GM12892 (cell line): Measurements from ENCODE around the gene GPRC5C.

Experiments used
- POLR2A ChIP-seq: IDR thresholded peaks from 2 replicates; pipeline ENCODE4 v1.6.1; 2011; ENCODE audit warnings: low read depth, low read length, control low read depth
- POLR2AphosphoS5 ChIP-seq: IDR thresholded peaks from 2 replicates; pipeline ENCODE4 v1.6.1; 2011; ENCODE audit warnings: low read depth, low read length, control low read depth
- TAF1 ChIP-seq: IDR thresholded peaks from 2 replicates; pipeline ENCODE4 v1.6.1; 2011; ENCODE audit warnings: low read depth, mild to moderate bottlenecking, control low read depth, low read length, borderline replicate concordance

GRCh38 chr17:74466828-74467184, 34.9 kb downstream of the GPRC5C start:
- TF ChIP-seq TAF1 (no peak), POLR2A (no peak), POLR2AphosphoS5 (no peak)
